ENCODE data around the gene FBXO3.
A peak's percentile ranks its signal among the peaks of the same experiment; 100 is the strongest.
"Not testable (repeated sequence)": the region's sequence is repeated elsewhere in the genome, so short reads cannot be mapped to it uniquely, and the experiment has no call there.

The FBXO3 gene

GRCh38 chr11:33773987-33774735 is at the start of gene FBXO3:
FBXO3 (minus strand) TSS chr11:33774520; CDS start chr11:33774497, 23 bp downstream.
- peaks cover 32% of the 10 kb centered on the region for H3K27me3 ChIP-seq (ENCODE audit: control insufficient read depth, insufficient read depth, low read length)
- H3K4me3 ChIP-seq (ENCODE audit: low read depth, low read length): peak within 1 kb of the TSS; percentile 84
- no peaks in the 10 kb centered on the region for H3K36me3 ChIP-seq (ENCODE audit: control insufficient read depth, insufficient read depth, low read length)
- no peaks in the 10 kb centered on the region for H3K9me3 ChIP-seq (ENCODE audit: control insufficient read depth, insufficient read depth, low read length)
- H3K9ac ChIP-seq (ENCODE audit: low read depth, low read length): peak within 1 kb of the TSS; percentile 56
- H3K4me1 ChIP-seq (ENCODE audit: control insufficient read depth, insufficient read depth, low read length): peaks cover 11% of the 10 kb centered on the region

GRCh38 chr11:33822981-33823380 is 48.7 kb upstream of the FBXO3 start:
- H3K27me3 ChIP-seq (ENCODE audit: control insufficient read depth, insufficient read depth, low read length): peaks cover 21% of the 10 kb centered on the region
- H3K4me3 ChIP-seq (ENCODE audit: low read depth, low read length); H3K9me3 ChIP-seq (ENCODE audit: control insufficient read depth, insufficient read depth, low read length); H3K9ac ChIP-seq (ENCODE audit: low read depth, low read length); H3K36me3 ChIP-seq (ENCODE audit: control insufficient read depth, insufficient read depth, low read length); H3K4me1 ChIP-seq (ENCODE audit: control insufficient read depth, insufficient read depth, low read length): not testable (repeated sequence)

GRCh38 chr11:33819278-33820035 is 45.1 kb upstream of the FBXO3 start:
- H3K4me1 ChIP-seq (ENCODE audit: control insufficient read depth, insufficient read depth, low read length): peaks cover 2% of the 10 kb centered on the region
- H3K36me3 ChIP-seq (ENCODE audit: control insufficient read depth, insufficient read depth, low read length): no peaks in the 10 kb centered on the region
- no peaks in the 10 kb centered on the region for H3K9me3 ChIP-seq (ENCODE audit: control insufficient read depth, insufficient read depth, low read length)
- H3K9ac ChIP-seq (ENCODE audit: low read depth, low read length): no peak overlapping the region
- peaks cover 4% of the 10 kb centered on the region for H3K27me3 ChIP-seq (ENCODE audit: control insufficient read depth, insufficient read depth, low read length)
- H3K4me3 ChIP-seq (ENCODE audit: low read depth, low read length): no peak overlapping the region

- peaks cover 8% of the 10 kb centered on the region for H3K27me3 ChIP-seq (ENCODE audit: control insufficient read depth, insufficient read depth, low read length)
- H3K4me3 ChIP-seq (ENCODE audit: low read depth, low read length): peak overlapping the region; percentile 22
Observed at GRCh38 chr11:33808228-33808828, 34.0 kb upstream of the FBXO3 start.

GRCh38 chr11:33804471-33804870 is 30.2 kb upstream of the FBXO3 start:
- Histone ChIP-seq H3K27me3 (ENCODE audit: control insufficient read depth, insufficient read depth, low read length) (peaks cover 28% of the 10 kb centered on the region), H3K36me3 (ENCODE audit: control insufficient read depth, insufficient read depth, low read length) (no peaks in the 10 kb centered on the region), H3K9ac (ENCODE audit: low read depth, low read length) (no peak overlapping the region), H3K9me3 (ENCODE audit: control insufficient read depth, insufficient read depth, low read length) (no peaks in the 10 kb centered on the region), H3K4me1 (ENCODE audit: control insufficient read depth, insufficient read depth, low read length) (peaks cover 3% of the 10 kb centered on the region), H3K4me3 (ENCODE audit: low read depth, low read length) (no peak overlapping the region)

More at GRCh38 chr11:33808228-33808828, 34.0 kb upstream of the FBXO3 start:
- Histone ChIP-seq H3K9me3 (ENCODE audit: control insufficient read depth, insufficient read depth, low read length) (no peaks in the 10 kb centered on the region), H3K9ac (ENCODE audit: low read depth, low read length) (no peak overlapping the region), H3K4me1 (ENCODE audit: control insufficient read depth, insufficient read depth, low read length) (peaks cover 2% of the 10 kb centered on the region), H3K36me3 (ENCODE audit: control insufficient read depth, insufficient read depth, low read length) (no peaks in the 10 kb centered on the region)

- no peaks in the 10 kb centered on the region for H3K9me3 ChIP-seq (ENCODE audit: control insufficient read depth, insufficient read depth, low read length)
- no peaks in the 10 kb centered on the region for H3K36me3 ChIP-seq (ENCODE audit: control insufficient read depth, insufficient read depth, low read length)
- H3K9ac ChIP-seq (ENCODE audit: low read depth, low read length): no peak overlapping the region
- peaks cover 20% of the 10 kb centered on the region for H3K27me3 ChIP-seq (ENCODE audit: control insufficient read depth, insufficient read depth, low read length)
- peaks cover 2% of the 10 kb centered on the region for H3K4me1 ChIP-seq (ENCODE audit: control insufficient read depth, insufficient read depth, low read length)
- peak overlapping the region; percentile 67 for H3K4me3 ChIP-seq (ENCODE audit: low read depth, low read length)
Observed at GRCh38 chr11:33802194-33802950, 28.1 kb upstream of the FBXO3 start.

- H3K36me3 ChIP-seq (ENCODE audit: control insufficient read depth, insufficient read depth, low read length): no peaks in the 10 kb centered on the region
- peaks cover 21% of the 10 kb centered on the region for H3K27me3 ChIP-seq (ENCODE audit: control insufficient read depth, insufficient read depth, low read length)
- no peak overlapping the region for H3K9ac ChIP-seq (ENCODE audit: low read depth, low read length)
- H3K4me1 ChIP-seq (ENCODE audit: control insufficient read depth, insufficient read depth, low read length): peaks cover 2% of the 10 kb centered on the region
- peak overlapping the region; percentile 67 for H3K4me3 ChIP-seq (ENCODE audit: low read depth, low read length)
- no peaks in the 10 kb centered on the region for H3K9me3 ChIP-seq (ENCODE audit: control insufficient read depth, insufficient read depth, low read length)
Observed at GRCh38 chr11:33801821-33802193, 27.5 kb upstream of the FBXO3 start.

GRCh38 chr11:33797879-33798278 is 23.6 kb upstream of the FBXO3 start:
- H3K9ac ChIP-seq (ENCODE audit: low read depth, low read length): no peak overlapping the region
- H3K9me3 ChIP-seq (ENCODE audit: control insufficient read depth, insufficient read depth, low read length): no peaks in the 10 kb centered on the region
- H3K4me1 ChIP-seq (ENCODE audit: control insufficient read depth, insufficient read depth, low read length): peaks cover 2% of the 10 kb centered on the region
- no peak overlapping the region for H3K4me3 ChIP-seq (ENCODE audit: low read depth, low read length)
- H3K27me3 ChIP-seq (ENCODE audit: control insufficient read depth, insufficient read depth, low read length): peaks cover 24% of the 10 kb centered on the region
- H3K36me3 ChIP-seq (ENCODE audit: control insufficient read depth, insufficient read depth, low read length): no peaks in the 10 kb centered on the region

- Histone ChIP-seq H3K9ac (ENCODE audit: low read depth, low read length) (no peak overlapping the region), H3K4me3 (ENCODE audit: low read depth, low read length) (no peak overlapping the region), H3K4me1 (ENCODE audit: control insufficient read depth, insufficient read depth, low read length) (no peaks in the 10 kb centered on the region), H3K36me3 (ENCODE audit: control insufficient read depth, insufficient read depth, low read length) (no peaks in the 10 kb centered on the region), H3K27me3 (ENCODE audit: control insufficient read depth, insufficient read depth, low read length) (peaks cover 2% of the 10 kb centered on the region), H3K9me3 (ENCODE audit: control insufficient read depth, insufficient read depth, low read length) (no peaks in the 10 kb centered on the region)
Observed at GRCh38 chr11:33790040-33790439, 15.7 kb upstream of the FBXO3 start.

GRCh38 chr11:33788095-33788494 is 13.8 kb upstream of the FBXO3 start:
- not testable (repeated sequence) for H3K9me3 ChIP-seq (ENCODE audit: control insufficient read depth, insufficient read depth, low read length); H3K36me3 ChIP-seq (ENCODE audit: control insufficient read depth, insufficient read depth, low read length); H3K4me1 ChIP-seq (ENCODE audit: control insufficient read depth, insufficient read depth, low read length); H3K27me3 ChIP-seq (ENCODE audit: control insufficient read depth, insufficient read depth, low read length); H3K9ac ChIP-seq (ENCODE audit: low read depth, low read length); H3K4me3 ChIP-seq (ENCODE audit: low read depth, low read length)

- Histone ChIP-seq H3K36me3 (ENCODE audit: control insufficient read depth, insufficient read depth, low read length) (no peaks in the 10 kb centered on the region), H3K9me3 (ENCODE audit: control insufficient read depth, insufficient read depth, low read length) (no peaks in the 10 kb centered on the region), H3K4me1 (ENCODE audit: control insufficient read depth, insufficient read depth, low read length) (no peaks in the 10 kb centered on the region), H3K27me3 (ENCODE audit: control insufficient read depth, insufficient read depth, low read length) (no peaks in the 10 kb centered on the region), H3K9ac (ENCODE audit: low read depth, low read length) (no peak overlapping the region), H3K4me3 (ENCODE audit: low read depth, low read length) (no peak overlapping the region)
Observed at GRCh38 chr11:33787076-33787475, 12.8 kb upstream of the FBXO3 start.
